ENCODE measurements around the gene NOSTRIN.

GRCh38 chr2:168913495-168913894 lies 111.1 kb downstream of the NOSTRIN start:
- TF ChIP-seq CTCF (conservative IDR thresholded peaks at IDR 0.05), result no peak
- no peak for TF ChIP-seq ZFX (IDR thresholded peaks at IDR 0.05)

All from C4-2B (cell line).